Naive thymus-derived CD8-positive, alpha-beta T cell (primary cell): ENCODE measurements around the gene ELOVL4. TPM values are rescaled to one million over a fixed set of nuclear protein-coding genes. Genes with fewer than 3 reads are reported as not detected.

Experiments
- ATAC-seq, 2 donors: fragments of 150-1000 bp; cut with Tn5 transposase in 1 of 2; sonication (Bioruptor Pico), chemical (Tn5 transposase) in 1 of 2; 1 replicate in 1 of 2; 2 replicates in 1 of 2; pipeline ENCODE4 v1.10.0; 2021; ENCODE audit warnings: mild to moderate bottlenecking in 2 of 2, moderate library complexity in 2 of 2
- POLR2A ChIA-PET: fragments of 350-600 bp; sonication (Branson Sonifier 250); formaldehyde crosslinking; loops from one replicate; lab custom pipeline; 2021; ENCODE audit warnings: antibody characterized with exemption; lab: Charles Lee
- DNase-seq, 10 donors: peaks; one replicate each; pipeline versions ENCODE4 v3.0.0 to v3.0.0-alpha.2; 2020 to 2022
- H3K27ac Mint-ChIP-seq, 10 donors: one replicate each; pipeline ENCODE4 v1.8.0; 2020 to 2022; ENCODE audit warnings: mild to moderate bottlenecking in 10 of 10, mixed read lengths in 10 of 10, moderate library complexity in 4 of 10, inconsistent platforms in 1 of 10
- H3K27me3 Mint-ChIP-seq, 5 donors: one replicate each; pipeline ENCODE4 v1.8.0; 2021 to 2022; ENCODE audit warnings: mixed read lengths in 5 of 5
- H3K36me3 Mint-ChIP-seq, 3 donors: one replicate each; pipeline ENCODE4 v1.8.0; 2020 to 2022; ENCODE audit warnings: mixed read lengths in 3 of 3, mild to moderate bottlenecking in 2 of 3, inconsistent platforms in 1 of 3
- H3K4me1 Mint-ChIP-seq, 4 donors: one replicate each; pipeline ENCODE4 v1.8.0; 2021 to 2022; ENCODE audit warnings: mixed read lengths in 4 of 4
- H3K4me3 Mint-ChIP-seq, 10 donors: one replicate each; pipeline ENCODE4 v1.8.0; 2020 to 2022; ENCODE audit warnings: mild to moderate bottlenecking in 10 of 10, mixed read lengths in 10 of 10, moderate library complexity in 6 of 10, inconsistent platforms in 1 of 10
- H3K9me3 Mint-ChIP-seq, 9 donors: one replicate each; pipeline ENCODE4 v1.8.0; 2020 to 2022; ENCODE audit warnings: mixed read lengths in 9 of 9, mild to moderate bottlenecking in 3 of 9, inconsistent platforms in 1 of 9, moderate library complexity in 1 of 9
- polyA plus RNA-seq, 3 donors: library from polyadenylated mRNA; unstranded; fragments of 300-500 nt; fragmentation: Illumina TruSeq; gene quantifications; one replicate each; pipeline ENCODE4 v1.2.3, GENCODE V29; 2021
- total RNA-seq, 8 experiments: library from RNA in 2 of 8; stranded (reverse) in 2 of 8; gene quantifications; one replicate each; pipeline ENCODE4 v1.2.3 and lab custom pipeline; 2021 to 2026

Gene ELOVL4
- 1 to 10 TPM; 1.6 to 1.8 TPM for total RNA-seq
- polyA plus RNA-seq: 1 to 10 TPM in 2 of 3 donors, under 1 TPM in 1; 0.40 to 1.5 (median 1.0) TPM
- 0.49 to 4.0 (median 2.4) reads per million in 6 experiments for total RNA-seq (lab: John Stamatoyannopoulos, UW)

DNA sequence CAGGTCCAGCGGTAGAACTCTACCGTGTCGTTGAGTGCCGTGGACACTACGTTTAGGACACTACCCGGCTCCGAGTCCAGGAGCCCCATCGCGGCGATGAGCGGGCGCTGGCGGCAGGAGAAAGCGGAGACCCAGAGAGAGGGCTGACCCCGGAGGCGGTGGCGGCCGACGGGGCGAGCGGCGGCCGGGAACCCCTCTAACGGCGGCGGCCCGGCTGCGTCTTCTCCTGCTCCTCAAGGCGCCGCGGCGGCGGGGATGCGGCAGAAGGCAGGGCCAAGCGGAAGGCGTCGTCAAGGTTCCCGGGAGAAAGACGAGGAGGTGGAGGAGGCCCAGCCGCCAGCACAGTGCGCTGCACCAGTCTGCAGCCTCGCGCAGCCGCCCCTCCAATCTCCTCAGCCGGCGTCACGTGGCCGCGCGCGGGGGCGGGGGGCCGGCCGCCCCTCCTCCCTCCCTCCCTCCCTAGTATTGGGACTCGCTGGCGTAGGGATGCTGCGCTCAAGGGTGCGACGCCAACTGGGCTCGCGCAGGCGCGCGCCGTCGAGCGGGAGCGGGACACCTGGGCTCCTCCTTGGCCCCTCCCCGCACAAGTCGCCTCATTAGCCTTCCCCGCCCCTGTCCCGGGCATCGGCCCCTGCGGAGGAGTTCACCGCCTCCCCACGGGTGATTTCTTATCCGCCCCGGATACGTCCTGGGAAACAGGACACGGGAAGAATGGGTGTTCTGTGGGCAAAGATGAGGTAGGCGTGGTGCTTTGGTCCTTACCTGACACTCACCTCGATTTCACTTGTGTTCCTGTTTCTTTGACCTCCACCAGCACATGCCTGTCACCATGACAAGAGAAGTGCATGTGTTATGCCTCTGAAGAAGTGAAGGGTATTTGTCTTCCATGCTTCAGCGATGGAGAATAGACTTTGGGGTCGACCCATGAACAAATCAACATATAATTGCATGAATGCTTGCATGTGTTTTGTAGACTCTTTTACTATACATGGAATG, at the start of gene ELOVL4:
Gene ELOVL4 (minus strand): TSS at position 363 of the 996 bp plus-strand sequence. CDS start 274 bp downstream, at position 89.
- POLR2A ChIA-PET: interaction anchor here (0.6 to 1.1 kb wide), 3 partner anchors 56 to 159 kb away, joined by 3 to 5 read pairs (median 3); partner anchors contain the start of gene BCKDHB
- peak; percentile 67 to 75 for ATAC-seq
- H3K27me3 Mint-ChIP-seq: peaks cover 0 to 40% (median 6%) of the 10 kb centered on the region in 5 donors
- H3K4me1 Mint-ChIP-seq: peaks cover 12 to 34% (median 25%) of the 10 kb centered on the region in 4 donors
- peak within 1 kb of the TSS; percentile 85 to 97 (median 90) for H3K4me3 Mint-ChIP-seq
- H3K36me3 Mint-ChIP-seq: no peaks in the 10 kb centered on the region
- DNase-seq: peak in 9 of 10 donors; percentile 21 to 75 (median 50)
- H3K9me3 Mint-ChIP-seq: no peaks in the 10 kb centered on the region
- H3K27ac Mint-ChIP-seq: peak within 1 kb of the TSS; percentile 5 to 90 (median 68)

DNA sequence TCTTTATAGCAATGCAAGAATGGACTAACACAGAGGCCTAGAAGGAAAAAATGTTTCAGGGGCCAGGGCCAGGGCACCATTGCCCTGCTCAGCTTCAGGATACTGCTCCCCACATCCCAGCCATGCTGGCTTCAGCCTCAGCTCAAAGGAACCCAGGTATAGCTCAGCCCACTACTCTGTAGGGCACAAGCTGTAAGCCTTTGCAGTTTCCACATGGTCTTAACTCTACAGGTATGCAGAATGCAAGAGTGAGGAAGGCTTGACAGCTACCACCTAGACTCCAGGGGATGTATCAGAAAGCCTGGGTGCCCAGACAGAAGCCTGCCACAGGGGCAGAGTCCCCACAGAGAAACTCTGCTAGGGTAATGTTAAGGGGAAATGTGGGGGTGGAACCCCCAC, 46.6 kb upstream of the ELOVL4 start:
- ATAC-seq: no peak
- H3K4me3 Mint-ChIP-seq: no peak overlapping the region
- H3K4me1 Mint-ChIP-seq: no peaks in the 10 kb centered on the region
- H3K9me3 Mint-ChIP-seq: peaks cover 0 to 2% (median 0%) of the 10 kb centered on the region in 9 donors
- no peaks in the 10 kb centered on the region for H3K36me3 Mint-ChIP-seq
- H3K27me3 Mint-ChIP-seq: peaks cover 0 to 3% (median 2%) of the 10 kb centered on the region in 5 donors
- no peak for DNase-seq
- POLR2A ChIA-PET: no interaction called here
- H3K27ac Mint-ChIP-seq: no peak overlapping the region

DNA sequence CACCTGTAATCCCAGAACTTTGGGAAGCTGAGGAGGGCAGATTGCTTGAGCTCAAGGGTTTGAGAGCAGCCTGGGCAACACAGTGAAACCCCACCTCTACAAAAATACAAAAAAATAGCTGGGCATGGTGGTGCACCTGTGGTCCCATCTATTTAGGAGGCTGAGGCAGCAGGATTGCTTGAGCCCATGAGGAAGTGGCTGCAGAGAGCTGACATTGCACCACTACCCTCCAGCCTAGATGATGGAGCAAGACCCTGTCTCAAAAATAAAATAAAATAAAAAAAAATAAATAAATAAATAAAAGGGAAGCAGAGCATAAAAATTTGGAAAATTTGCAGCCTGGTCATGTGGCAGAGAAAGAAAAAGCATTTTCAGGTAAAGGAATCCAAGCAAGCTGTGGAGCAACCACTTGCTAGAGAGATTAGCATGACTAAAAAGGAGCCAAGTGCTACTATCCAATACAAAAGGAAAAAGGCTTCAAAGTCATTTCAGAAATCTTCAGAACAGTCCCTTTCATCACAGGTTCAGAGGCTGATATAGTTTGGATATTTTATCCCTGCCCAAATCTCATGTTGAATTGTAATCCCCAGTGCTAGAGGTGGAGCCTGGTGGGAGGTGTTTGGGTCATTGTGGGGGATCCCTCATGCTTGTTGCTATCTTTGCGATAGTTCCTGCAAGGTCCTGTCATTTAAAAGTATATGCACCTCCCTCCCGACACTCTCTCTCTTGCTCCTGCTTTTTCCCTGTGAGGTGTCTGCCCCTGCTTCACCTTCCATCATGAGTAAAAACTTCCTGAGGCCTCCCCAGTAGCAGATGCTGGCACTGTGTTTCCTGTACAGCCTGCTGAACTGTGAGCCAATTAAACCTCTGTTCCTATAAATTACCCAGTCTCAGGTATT, 45.9 kb upstream of the ELOVL4 start:
- H3K36me3 Mint-ChIP-seq: no peaks in the 10 kb centered on the region
- H3K4me3 Mint-ChIP-seq: no peak overlapping the region
- POLR2A ChIA-PET: no interaction called here
- no peak overlapping the region for H3K27ac Mint-ChIP-seq
- DNase-seq: no peak
- H3K4me1 Mint-ChIP-seq: no peaks in the 10 kb centered on the region
- no peak for ATAC-seq
- H3K27me3 Mint-ChIP-seq: peaks cover 0 to 2% (median 0%) of the 10 kb centered on the region in 5 donors
- peaks cover 0 to 2% (median 0%) of the 10 kb centered on the region in 9 donors for H3K9me3 Mint-ChIP-seq

GRCh38 chr6:79989641-79990040, 42.3 kb upstream of the ELOVL4 start:
- no peak for ATAC-seq
- H3K27me3 Mint-ChIP-seq: no peaks in the 10 kb centered on the region
- H3K4me3 Mint-ChIP-seq: no peak overlapping the region
- H3K27ac Mint-ChIP-seq: no peak overlapping the region
- no peak for DNase-seq
- H3K36me3 Mint-ChIP-seq: no peaks in the 10 kb centered on the region
- no peaks in the 10 kb centered on the region for H3K4me1 Mint-ChIP-seq
- POLR2A ChIA-PET: no interaction called here
- H3K9me3 Mint-ChIP-seq: peaks cover 0 to 2% (median 0%) of the 10 kb centered on the region in 9 donors

DNA sequence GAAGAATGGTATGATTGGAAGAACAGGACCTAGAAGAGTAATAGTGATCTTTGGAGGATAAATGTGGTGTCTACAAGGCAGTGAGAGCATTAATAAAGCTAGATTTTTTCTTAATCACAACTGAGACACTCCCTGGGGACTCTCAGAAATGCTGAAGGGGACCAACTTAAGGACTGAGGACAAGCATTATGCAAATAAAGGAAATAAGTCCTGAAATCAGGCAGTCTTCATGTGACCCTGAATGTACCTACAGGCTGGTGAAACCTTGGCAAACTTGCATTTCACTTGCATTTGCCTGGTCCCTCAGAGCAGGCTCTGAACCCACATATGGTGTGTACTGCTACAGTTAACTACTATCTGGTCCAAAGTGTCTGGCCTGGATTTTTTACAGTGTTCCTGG, 37.8 kb upstream of the ELOVL4 start:
- H3K27me3 Mint-ChIP-seq: no peaks in the 10 kb centered on the region
- H3K9me3 Mint-ChIP-seq: no peaks in the 10 kb centered on the region
- POLR2A ChIA-PET: no interaction called here
- peaks cover 0 to 6% (median 3%) of the 10 kb centered on the region in 4 donors for H3K4me1 Mint-ChIP-seq
- ATAC-seq: no peak
- DNase-seq: no peak
- H3K27ac Mint-ChIP-seq: no peak overlapping the region
- no peak overlapping the region for H3K4me3 Mint-ChIP-seq
- H3K36me3 Mint-ChIP-seq: no peaks in the 10 kb centered on the region

DNA sequence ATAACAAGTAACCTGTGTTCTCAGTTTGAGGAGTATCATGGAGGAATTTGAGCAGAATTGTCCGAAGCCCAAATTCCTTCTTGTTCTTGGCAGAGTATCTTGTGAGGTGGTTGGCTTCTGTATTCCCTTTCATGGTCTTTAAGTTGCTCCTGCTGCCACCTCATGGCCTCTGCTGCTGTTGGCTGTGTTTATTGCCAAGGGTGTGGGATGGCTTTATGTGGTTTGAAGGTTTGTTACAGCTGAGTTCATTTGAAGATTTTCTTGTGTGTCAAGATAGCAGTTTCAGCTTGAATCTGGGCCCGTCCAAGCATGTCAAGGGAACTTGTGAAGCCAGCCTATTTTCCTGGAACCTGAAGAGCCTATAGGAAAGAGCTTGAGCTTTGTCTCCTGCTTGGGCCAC, 36.9 kb upstream of the ELOVL4 start:
- Mint-ChIP-seq H3K9me3 (no peaks in the 10 kb centered on the region), H3K27me3 (peaks cover 0 to 2% (median 0%) of the 10 kb centered on the region in 5 donors), H3K27ac (no peak overlapping the region), H3K4me1 (peaks cover 0 to 6% (median 3%) of the 10 kb centered on the region in 4 donors), H3K36me3 (no peaks in the 10 kb centered on the region), H3K4me3 (no peak overlapping the region)
- POLR2A ChIA-PET: no interaction called here
- peak in 3 of 10 donors; percentile 1 to 23 (median 9) for DNase-seq
- ATAC-seq: peak in 1 of 2 donors; percentile 48

GRCh38 chr6:79981652-79982051, 34.3 kb upstream of the ELOVL4 start:
- ATAC-seq (no peak), DNase-seq (no peak)
- H3K4me3 Mint-ChIP-seq: no peak overlapping the region
- POLR2A ChIA-PET: no interaction called here
- no peak overlapping the region for H3K27ac Mint-ChIP-seq
- no peaks in the 10 kb centered on the region for H3K9me3 Mint-ChIP-seq
- no peaks in the 10 kb centered on the region for H3K36me3 Mint-ChIP-seq
- H3K27me3 Mint-ChIP-seq: peaks cover 0 to 9% (median 5%) of the 10 kb centered on the region in 5 donors
- peaks cover 0 to 6% (median 3%) of the 10 kb centered on the region in 4 donors for H3K4me1 Mint-ChIP-seq

DNA sequence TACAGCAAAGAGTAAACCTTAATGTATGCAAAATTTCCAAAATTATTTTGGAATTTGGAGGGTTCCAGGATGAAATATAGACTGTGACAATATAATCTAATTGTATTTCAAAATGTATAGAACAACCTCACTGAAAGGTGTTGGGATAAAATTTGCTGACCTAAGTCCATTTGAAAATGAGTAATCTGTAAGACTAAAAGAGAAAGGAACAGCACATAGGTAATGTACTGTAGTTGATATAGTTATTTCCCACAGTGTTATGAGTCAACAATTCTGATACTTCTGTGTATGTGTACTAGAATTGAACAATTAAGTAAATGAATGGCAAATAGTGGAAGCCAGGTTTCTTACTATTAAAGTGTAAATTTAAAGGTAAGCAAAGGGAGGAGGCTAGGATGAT, 23.8 kb upstream of the ELOVL4 start:
- H3K27ac Mint-ChIP-seq: no peak overlapping the region
- no peaks in the 10 kb centered on the region for H3K4me1 Mint-ChIP-seq
- peaks cover 0 to 12% (median 5%) of the 10 kb centered on the region in 5 donors for H3K27me3 Mint-ChIP-seq
- DNase-seq (no peak), ATAC-seq (no peak)
- POLR2A ChIA-PET: no interaction called here
- peaks cover 0 to 19% (median 13%) of the 10 kb centered on the region in 3 donors for H3K36me3 Mint-ChIP-seq
- H3K4me3 Mint-ChIP-seq: no peak overlapping the region
- peaks cover 12 to 47% (median 19%) of the 10 kb centered on the region in 9 donors for H3K9me3 Mint-ChIP-seq

DNA sequence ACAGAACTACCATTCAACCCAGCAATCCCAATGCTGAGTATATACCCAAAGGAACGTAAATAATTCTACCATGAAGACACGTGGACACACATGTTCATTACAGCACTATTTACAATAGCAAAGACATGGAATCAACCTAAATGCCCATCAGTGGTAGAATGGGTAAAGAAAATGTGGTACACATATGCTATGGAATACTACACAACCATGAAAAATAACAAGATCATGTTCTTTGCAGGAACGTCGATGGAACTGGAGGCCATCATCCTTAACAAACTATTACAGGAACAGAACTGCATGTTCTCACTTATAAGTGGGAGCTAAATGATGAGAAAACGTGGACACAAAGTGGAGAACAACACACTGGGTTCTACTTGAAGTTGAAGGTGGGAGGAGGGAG, 22.4 kb upstream of the ELOVL4 start:
- Mint-ChIP-seq H3K9me3 (peaks cover 12 to 50% (median 19%) of the 10 kb centered on the region in 9 donors), H3K27ac (no peak overlapping the region), H3K36me3 (peaks cover 0 to 20% (median 14%) of the 10 kb centered on the region in 3 donors), H3K4me3 (no peak overlapping the region), H3K4me1 (peaks cover 0 to 3% (median 1%) of the 10 kb centered on the region in 4 donors), H3K27me3 (peaks cover 0 to 12% (median 3%) of the 10 kb centered on the region in 5 donors)
- DNase-seq (no peak), ATAC-seq (no peak)
- POLR2A ChIA-PET: no interaction called here

- peaks cover 0 to 12% (median 3%) of the 10 kb centered on the region in 5 donors for H3K27me3 Mint-ChIP-seq
- H3K4me3 Mint-ChIP-seq: no peak overlapping the region
- H3K9me3 Mint-ChIP-seq: peaks cover 12 to 50% (median 19%) of the 10 kb centered on the region in 9 donors
- DNase-seq (no peak), ATAC-seq (no peak)
- H3K27ac Mint-ChIP-seq: no peak overlapping the region
- peaks cover 0 to 10% (median 3%) of the 10 kb centered on the region in 4 donors for H3K4me1 Mint-ChIP-seq
- POLR2A ChIA-PET: no interaction called here
- H3K36me3 Mint-ChIP-seq: peaks cover 0 to 20% (median 14%) of the 10 kb centered on the region in 3 donors
Observed at GRCh38 chr6:79967178-79967577, 19.8 kb upstream of the ELOVL4 start.

- no peak overlapping the region for H3K27ac Mint-ChIP-seq
- DNase-seq (peak in 2 of 10 donors; percentile 1 to 11), ATAC-seq (peak in 1 of 2 donors; percentile 60)
- H3K9me3 Mint-ChIP-seq: peaks cover 8 to 36% (median 19%) of the 10 kb centered on the region in 9 donors
- H3K4me3 Mint-ChIP-seq: no peak overlapping the region
- peaks cover 0 to 12% (median 2%) of the 10 kb centered on the region in 5 donors for H3K27me3 Mint-ChIP-seq
- H3K4me1 Mint-ChIP-seq: peaks cover 0 to 10% (median 3%) of the 10 kb centered on the region in 4 donors
- POLR2A ChIA-PET: no interaction called here
- H3K36me3 Mint-ChIP-seq: peaks cover 0 to 17% (median 13%) of the 10 kb centered on the region in 3 donors
Observed at GRCh38 chr6:79964607-79965081, 17.3 kb upstream of the ELOVL4 start.

- Mint-ChIP-seq H3K36me3 (no peaks in the 10 kb centered on the region), H3K4me1 (no peaks in the 10 kb centered on the region), H3K4me3 (no peak overlapping the region), H3K9me3 (peaks cover 0 to 6% (median 0%) of the 10 kb centered on the region in 9 donors), H3K27me3 (peaks cover 0 to 26% (median 4%) of the 10 kb centered on the region in 5 donors), H3K27ac (no peak overlapping the region)
- POLR2A ChIA-PET: no interaction called here
- no peak for ATAC-seq
- no peak for DNase-seq
Observed at GRCh38 chr6:79954849-79955248, 7.5 kb upstream of the ELOVL4 start.
